Fibroblast of mammary gland (primary cell): ENCODE results near the gene RAMP3.

ENCODE experiments used
- DNase-seq: peaks from one replicate; pipeline ENCODE4 v3.0.0-alpha.2; 2010; ENCODE audit warnings: low read depth
- H3K4me3 ChIP-seq: 2 replicates; pipeline ENCODE4 v1.5.1; 2011; ENCODE audit warnings: low read depth, mild to moderate bottlenecking, low read length, moderate library complexity; ENCODE audit not compliant: control insufficient read depth
- TF ChIP-seq, protein P1 (sequence below): conservative IDR thresholded peaks from 2 replicates; pipeline ENCODE4 v1.5.1; 2011; ENCODE audit warnings: low read depth, low read length, inconsistent platforms; ENCODE audit not compliant: control insufficient read depth, insufficient read depth

Gene RAMP3

GRCh38 chr7:45138433-45139267, 18.9 kb upstream of the RAMP3 start:
- DNase-seq = no peak
- H3K4me3 ChIP-seq = no peak overlapping the region
- TF ChIP-seq, protein P1, sequence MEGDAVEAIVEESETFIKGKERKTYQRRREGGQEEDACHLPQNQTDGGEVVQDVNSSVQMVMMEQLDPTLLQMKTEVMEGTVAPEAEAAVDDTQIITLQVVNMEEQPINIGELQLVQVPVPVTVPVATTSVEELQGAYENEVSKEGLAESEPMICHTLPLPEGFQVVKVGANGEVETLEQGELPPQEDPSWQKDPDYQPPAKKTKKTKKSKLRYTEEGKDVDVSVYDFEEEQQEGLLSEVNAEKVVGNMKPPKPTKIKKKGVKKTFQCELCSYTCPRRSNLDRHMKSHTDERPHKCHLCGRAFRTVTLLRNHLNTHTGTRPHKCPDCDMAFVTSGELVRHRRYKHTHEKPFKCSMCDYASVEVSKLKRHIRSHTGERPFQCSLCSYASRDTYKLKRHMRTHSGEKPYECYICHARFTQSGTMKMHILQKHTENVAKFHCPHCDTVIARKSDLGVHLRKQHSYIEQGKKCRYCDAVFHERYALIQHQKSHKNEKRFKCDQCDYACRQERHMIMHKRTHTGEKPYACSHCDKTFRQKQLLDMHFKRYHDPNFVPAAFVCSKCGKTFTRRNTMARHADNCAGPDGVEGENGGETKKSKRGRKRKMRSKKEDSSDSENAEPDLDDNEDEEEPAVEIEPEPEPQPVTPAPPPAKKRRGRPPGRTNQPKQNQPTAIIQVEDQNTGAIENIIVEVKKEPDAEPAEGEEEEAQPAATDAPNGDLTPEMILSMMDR = no peak

- no peak overlapping the region for H3K4me3 ChIP-seq
- TF ChIP-seq, protein P1 = no peak
- no peak for DNase-seq
Measured at GRCh38 chr7:45140827-45141226, 16.8 kb upstream of the RAMP3 start.

GRCh38 chr7:45143616-45144015, 14.0 kb upstream of the RAMP3 start:
- TF ChIP-seq, protein P1 = no peak
- DNase-seq = peak; percentile 39
- H3K4me3 ChIP-seq = no peak overlapping the region

GRCh38 chr7:45145881-45146280, 11.7 kb upstream of the RAMP3 start:
- no peak overlapping the region for H3K4me3 ChIP-seq
- TF ChIP-seq, protein P1 = no peak
- no peak for DNase-seq

- no peak for DNase-seq
- TF ChIP-seq, protein P1 = no peak
Measured at GRCh38 chr7:45146531-45147379, 10.8 kb upstream of the RAMP3 start.

DNA sequence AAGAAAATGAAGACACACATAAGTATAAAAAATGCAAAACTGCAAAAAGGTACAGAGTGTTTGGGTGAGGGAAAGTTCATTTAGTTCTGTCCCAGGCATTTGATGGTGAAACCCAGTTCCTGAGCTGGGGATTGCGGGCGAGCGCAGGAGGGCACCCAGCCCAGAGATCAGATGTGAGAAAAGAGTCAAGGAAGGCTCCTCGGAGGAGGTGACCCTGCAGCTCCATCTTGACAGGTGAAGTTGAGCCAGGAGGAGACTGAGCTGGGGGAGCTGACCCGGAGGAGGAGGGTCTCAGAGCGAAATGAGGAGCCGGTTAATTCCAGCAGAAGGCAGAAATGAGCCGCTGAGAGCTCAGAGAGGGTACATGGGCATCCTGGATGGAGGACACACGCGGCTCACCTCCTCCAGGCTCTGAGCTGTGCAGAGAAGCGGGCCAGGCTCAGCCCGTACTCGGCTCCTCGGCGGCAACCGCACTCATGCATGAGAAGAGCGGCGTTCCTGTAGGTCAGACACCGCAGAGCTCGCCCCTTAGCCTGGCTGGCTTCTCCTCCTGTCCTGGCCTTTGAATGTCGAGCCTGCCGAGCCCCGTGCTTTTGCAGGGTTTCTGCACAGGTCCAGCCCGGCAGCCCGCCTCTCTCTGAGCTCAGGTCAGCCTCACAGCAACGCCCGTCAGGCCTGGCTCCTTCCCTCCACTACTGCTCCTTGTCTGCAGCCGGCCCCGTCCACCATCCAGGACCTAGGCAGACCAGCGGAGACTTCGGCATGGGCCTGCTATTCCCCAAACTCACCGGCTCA, 9.5 kb upstream of the RAMP3 start:
- H3K4me3 ChIP-seq = no peak overlapping the region
- peak; percentile 3 for DNase-seq
- TF ChIP-seq, protein P1 = no peak

More at GRCh38 chr7:45146531-45147379, 10.8 kb upstream of the RAMP3 start:
- no peak overlapping the region for H3K4me3 ChIP-seq
